Measurements from ENCODE around the gene TMEM97.

- TF ChIP-seq CTCF (IDR thresholded peaks at IDR 0.05; ENCODE audit: poor library complexity, severe bottlenecking), result no peak
- no peak for TF ChIP-seq EZH2 (IDR thresholded peaks at IDR 0.05; ENCODE audit: borderline replicate concordance, insufficient read depth, low read length, poor library complexity, severe bottlenecking)
- no peak for TF ChIP-seq REST (IDR thresholded peaks at IDR 0.05; ENCODE audit: borderline replicate concordance)
- no peak for TF ChIP-seq POLR2AphosphoS5 (IDR thresholded peaks at IDR 0.05)
- TF ChIP-seq TAF1 (IDR thresholded peaks at IDR 0.05; ENCODE audit: low read depth), result no peak
- TF ChIP-seq MXI1 (conservative IDR thresholded peaks at IDR 0.05; ENCODE audit: poor library complexity, severe bottlenecking), result no peak
- TF ChIP-seq RAD21 (conservative IDR thresholded peaks at IDR 0.05), result no peak
Measured at GRCh38 chr17:28370035-28370743, 51.2 kb downstream of the TMEM97 start, which contains the start of gene VTN.

Data from neural cell (in vitro differentiated cells).